GM18507 (cell line): ENCODE results near the gene BUD13.

ENCODE experiments used
- DNase-seq: peaks from one replicate; pipeline ENCODE4 v3.0.0; 2011; ENCODE audit warnings: low read depth; ENCODE audit not compliant: insufficient read length; ENCODE audit errors: extremely low spot score
- FAIRE-seq: peaks from 2 replicates; lab custom pipeline; 2011; peaks lifted over from hg19 to GRCh38; lab: Jason Lieb, UNC

The BUD13 gene

DNA sequence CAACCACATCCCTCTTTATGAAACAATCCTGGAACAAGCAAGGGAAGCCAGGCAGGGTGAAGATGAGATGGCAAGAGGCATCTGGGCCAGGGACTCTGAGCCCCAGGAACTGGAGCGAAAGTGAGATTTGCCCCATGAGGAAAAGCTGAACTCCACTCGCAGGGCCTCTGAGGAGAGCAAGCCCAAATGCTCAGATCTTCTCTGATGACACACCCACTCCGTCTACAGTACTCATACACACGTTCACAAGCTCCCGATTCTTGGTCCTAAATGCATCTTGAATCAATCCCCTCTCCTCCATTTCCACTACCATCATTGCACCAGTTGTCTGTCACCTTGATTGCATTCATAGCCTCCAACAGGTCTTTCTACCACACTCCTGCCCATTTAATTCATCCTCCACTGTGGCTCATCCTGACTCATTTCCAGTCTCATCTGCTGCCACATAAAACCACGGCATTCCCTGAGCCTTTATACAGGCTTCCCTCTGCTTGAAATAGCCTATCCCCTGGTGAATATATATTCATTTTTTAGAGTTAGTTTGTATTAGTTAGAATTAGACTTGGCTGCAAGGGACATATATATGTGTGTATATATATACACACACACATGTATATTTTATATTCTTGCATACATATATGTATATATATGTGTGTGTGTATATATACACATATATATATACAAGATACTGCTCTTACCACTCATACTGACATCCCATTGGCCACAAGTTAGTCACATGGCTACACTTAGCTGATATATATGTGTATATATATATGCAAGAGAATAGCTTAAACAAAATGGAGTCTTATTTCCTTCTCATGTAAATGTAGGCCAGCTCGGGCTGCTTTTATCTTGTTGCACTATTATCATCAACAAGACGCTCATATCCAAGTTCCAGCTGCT is 20.3 kb upstream of the BUD13 start:
- FAIRE-seq: no peak
- no peak for DNase-seq

DNA sequence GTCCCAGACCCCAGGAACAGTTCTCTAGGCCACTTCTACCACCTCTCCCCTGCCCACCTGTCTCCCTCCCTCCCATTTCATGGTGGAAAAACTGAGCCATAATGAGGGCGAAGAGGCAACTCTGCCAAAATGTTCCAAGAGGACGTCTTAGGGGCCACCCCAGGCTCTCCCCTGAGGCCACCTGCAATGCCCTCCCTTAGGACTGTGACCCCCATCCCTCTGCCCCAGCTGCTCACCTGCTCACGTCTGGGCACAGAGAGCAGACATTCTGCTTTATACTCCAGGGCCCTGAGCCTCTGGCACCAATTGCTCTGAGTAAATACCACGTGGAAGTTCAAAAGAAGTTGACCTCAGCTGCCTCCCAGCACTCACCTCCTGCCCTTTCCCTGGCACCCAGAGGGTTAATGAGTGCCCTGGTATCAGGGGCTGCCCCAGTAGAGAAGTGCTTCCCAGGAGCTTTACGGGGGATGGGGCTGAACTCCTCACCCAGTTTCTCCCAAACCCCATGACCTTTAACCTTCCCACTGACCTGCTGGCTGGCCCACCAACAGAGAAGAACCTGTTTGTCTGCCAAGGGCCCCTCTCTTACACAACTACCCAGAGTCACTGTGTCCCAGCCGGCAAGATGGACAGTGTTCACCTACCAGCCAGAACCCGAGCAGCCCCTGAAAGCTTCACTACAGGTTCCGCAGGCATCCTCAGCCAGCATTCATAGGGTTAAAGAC is 19.5 kb upstream of the BUD13 start:
- FAIRE-seq: no peak
- DNase-seq: no peak

DNA sequence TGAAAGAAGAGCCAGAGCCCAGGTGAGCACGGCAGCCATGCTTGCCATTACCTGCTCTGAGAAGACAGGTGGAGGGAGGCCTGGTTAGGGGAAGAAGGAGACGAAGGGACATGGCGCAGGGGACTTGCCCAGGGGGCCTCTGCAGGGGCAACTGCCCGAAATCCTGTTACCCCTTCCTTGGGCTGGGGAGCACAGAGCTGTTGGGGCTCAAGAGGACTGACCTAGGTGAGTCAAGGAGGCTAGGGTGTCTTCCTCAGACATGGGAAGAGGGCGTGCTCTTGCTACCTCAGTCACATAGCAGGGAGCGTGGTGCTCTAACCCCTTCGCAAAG is 19.0 kb upstream of the BUD13 start, which contains the start of gene APOA5:
Gene APOA5, minus strand, starts transcription at position 67 of the 331 bp plus-strand sequence. Its CDS starts 19 bp downstream, at position 48.
- DNase-seq: no peak
- FAIRE-seq: no peak

DNA sequence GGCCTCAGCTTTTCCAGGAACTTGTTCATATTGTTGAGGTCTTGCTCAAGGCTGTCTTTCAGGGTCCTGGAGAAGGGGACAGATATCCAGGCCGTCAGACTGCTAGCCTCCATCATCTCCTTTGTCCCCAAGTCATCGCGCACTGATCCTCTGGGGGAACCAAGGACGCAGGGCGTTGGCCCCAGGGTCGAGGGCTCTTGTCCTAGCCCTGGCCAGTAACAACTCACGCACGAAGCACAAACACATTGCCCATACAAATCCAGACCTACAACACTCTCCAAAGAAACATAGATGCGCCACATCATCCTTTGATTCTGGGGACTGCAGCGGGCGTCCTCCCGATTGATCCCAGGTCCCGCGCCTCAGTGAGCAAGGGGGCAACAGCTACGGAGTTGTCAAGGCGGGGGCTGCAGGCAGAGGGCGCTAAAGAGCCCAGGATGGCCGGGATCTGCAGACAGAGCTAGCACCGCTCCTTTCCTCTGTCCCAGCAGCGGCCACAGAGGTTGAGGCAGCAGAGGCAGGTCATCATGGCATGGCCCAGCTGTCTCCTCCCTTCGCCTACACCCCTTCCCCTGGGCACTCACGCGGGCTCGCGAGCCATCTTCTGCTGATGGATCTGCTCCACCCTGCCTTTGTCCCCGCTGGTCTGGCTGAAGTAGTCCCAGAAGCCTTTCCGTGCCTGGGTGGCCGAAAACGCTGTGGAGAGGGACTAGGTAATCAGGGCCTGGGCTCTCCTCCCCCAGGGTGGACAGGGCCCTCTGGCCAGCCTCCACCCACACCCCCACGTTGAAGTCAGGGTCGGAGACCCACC is 18.4 kb upstream of the BUD13 start:
- FAIRE-seq (peak; percentile 64), DNase-seq (peak; percentile 67)

DNA sequence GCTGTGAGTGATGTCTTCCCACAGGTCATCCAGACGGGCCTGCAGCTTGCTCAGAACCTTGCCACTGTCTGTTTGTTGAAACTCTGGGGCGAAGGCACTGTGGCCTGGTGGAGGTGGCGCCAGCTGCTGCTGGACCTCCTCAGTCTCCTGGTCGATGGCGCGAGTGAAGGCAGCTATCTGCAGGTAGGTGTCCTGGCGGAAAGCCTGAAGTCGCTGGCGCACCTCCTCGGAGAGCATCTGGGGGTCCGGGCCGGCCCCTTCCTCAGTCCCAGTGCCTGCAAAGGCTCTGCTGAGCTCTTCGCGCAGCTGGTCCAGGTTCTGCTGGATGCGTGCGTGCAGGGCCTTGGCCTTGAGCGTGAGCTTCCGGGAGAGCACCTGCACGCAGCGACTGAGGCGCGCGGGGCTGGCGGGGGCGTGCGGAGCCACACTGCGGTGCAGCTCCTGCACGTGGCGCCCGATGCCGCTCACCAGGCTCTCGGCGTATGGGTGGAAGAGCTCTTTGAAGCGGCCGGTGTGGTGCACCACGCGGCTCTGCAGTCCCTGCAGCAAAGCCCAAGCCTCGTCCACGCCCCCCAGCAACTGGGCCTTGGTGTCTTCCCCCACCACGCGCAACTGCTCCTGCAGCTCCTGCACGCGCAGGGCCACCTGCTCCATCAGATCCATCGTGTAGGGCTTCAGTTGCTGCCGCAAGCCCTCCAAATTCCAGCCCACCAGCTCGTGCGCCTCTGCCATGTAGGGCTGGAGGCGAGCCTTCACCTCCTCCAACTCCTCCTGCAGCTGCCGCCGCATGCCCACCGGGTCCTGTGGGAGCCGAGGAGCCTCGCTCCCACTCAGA is 17.6 kb upstream of the BUD13 start:
- no peak for DNase-seq
- FAIRE-seq: no peak

DNA sequence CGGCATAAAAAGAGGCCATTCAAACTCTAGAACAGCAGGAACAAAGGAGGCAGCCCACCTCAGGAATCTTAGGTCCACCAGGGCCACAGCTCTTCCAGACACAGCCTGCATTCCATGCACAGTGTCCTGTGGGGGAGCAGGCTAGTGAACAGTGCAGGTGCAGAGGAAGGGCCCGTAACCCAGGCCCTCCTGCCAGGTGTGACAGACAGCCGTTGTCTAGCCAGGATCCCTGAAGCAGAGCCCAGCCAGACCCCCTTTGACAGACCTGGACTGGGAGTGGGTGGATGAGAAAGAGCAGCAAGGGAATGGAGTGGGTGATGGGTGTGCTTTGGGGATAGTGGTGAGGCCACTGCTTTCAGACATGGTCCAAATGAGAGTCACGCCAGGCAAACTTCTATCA is 16.2 kb upstream of the BUD13 start:
- FAIRE-seq (no peak), DNase-seq (no peak)

DNA sequence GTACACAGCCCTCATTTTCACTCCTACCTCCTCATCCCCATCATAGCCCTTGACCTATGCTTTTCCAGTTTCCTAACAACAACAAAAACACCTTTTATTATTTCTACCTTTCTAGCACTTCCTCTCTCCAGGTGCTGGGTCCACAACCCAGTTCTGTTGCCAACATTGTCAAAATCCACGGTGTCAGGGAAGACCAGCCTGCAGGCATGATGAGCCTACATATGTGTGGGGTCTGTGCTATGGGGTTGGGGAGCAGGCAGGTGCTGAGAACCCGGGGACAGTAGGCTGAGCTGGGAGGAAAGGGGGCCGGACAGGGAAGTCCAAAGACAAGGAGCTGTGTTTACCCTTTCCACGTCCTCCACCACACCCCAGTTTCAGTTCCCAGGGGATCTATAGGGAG is 15.7 kb upstream of the BUD13 start:
- DNase-seq (no peak), FAIRE-seq (no peak)

DNA sequence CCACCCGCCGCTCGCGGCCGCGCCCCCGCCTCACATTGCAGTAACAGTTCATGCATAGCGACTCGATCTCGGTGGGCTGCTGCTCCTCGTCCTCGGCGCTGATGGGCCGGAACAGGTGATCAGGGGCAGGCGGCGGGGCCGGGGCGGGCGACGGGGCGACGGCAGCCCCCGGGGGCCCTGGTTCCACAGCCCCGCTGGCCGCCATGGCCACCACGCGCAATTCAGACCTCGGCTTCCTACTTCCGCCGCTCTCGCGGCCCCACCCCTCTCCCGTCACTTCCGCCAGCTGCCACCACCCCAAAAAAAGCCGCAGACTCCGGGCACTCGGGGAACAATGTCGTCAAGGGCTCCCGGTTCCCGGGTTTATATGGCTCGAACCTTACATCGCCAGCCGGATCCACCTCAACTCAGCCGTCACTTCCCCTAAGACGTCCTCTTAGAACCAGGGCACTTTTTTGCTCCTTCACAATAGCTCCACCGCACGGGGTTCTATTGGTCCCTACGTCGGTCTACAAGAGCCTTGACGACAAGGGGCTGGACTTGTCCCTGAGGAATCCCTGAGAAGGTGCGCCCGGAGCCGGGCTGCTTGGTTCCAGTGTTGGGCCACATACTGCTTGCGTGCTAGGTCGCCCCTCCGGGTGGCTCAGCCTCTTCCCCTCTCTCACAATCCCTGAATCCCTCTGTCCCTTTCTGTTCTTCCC is 15.1 kb upstream of the BUD13 start, which contains the start of gene ZPR1:
Gene ZPR1, minus strand, starts transcription at position 238 of the 701 bp plus-strand sequence. Its CDS starts 33 bp downstream, at position 205.
- FAIRE-seq (peak; percentile 84), DNase-seq (peak; percentile 85)

DNA sequence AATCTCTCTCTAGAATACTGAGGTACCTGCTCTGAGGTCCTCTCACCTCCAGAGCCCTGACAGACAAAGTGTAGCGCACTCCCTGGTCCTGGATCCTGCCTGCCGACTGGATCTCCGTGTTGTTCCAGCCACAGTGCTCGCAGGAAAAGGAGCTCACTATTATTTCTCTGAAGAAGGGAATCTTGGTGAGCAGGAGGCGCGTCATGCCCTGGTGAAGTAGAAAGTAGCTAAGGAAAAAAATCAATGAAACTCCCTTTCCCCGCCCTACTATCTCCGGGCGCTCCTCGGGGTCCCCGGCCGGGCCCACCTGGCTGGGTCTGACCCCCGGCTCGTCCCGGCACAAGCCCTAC is 14.6 kb upstream of the BUD13 start:
- peak; percentile 21 for FAIRE-seq

DNA sequence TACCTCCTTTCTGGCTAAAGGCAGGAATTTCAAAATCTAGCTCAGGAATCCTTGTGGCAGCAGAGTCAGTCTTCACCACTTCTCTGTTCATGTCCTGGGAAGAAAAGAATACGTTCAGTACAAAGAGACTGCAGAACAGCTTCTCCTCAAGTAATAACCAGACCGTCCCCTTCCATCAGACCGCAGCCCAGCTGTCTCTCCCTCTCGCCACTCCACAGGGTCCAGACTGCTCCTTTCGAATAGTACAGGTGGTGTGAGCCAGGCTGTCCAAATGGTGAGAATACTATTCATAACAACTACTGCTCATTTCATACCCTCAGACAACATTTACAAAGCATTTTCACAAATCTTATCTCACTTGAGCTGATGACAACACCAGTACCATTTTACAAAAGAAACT is 14.2 kb upstream of the BUD13 start:
- DNase-seq (no peak), FAIRE-seq (no peak)

More for the DNA sequence above, 14.6 kb upstream of the BUD13 start:
- DNase-seq: no peak

DNA sequence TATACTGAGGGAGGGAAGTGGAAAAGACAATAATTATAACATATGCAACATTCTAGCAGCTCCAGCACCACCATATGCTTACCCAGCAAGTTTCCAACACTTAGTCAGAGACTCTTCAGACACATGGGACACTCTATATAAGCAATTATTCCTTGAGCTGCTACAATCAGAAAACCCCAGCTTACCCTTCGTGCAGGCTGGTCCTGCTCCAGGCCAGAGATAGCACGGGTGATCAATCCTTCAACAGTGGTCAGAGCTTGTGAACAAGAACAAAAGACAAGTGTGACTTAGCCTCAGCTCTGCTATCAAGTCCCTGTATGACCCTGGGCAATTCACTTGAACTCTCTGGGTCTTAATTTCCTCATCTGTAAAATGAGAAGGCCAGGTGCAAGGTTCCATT is 13.5 kb upstream of the BUD13 start:
- FAIRE-seq (no peak), DNase-seq (no peak)

DNA sequence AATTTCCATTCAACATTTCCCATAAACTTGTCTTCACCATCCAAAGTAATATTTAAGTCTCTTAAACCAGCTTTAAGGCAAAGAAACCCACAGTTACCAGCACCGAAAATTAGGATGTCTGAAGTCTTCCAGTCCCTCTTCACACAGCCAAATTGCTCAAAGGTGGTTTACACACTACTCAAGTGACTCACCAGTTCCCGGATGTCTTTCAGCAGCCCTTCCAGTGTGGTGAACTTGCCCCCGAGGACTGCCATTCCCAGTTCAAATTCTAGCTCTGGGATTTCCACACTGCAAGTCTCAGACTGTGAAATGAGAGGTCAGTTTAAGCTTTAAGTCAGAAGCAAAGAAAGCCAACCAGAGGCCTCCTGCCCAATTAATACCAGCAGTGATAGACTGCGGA is 9.9 kb upstream of the BUD13 start:
- no peak for DNase-seq
- FAIRE-seq: no peak

DNA sequence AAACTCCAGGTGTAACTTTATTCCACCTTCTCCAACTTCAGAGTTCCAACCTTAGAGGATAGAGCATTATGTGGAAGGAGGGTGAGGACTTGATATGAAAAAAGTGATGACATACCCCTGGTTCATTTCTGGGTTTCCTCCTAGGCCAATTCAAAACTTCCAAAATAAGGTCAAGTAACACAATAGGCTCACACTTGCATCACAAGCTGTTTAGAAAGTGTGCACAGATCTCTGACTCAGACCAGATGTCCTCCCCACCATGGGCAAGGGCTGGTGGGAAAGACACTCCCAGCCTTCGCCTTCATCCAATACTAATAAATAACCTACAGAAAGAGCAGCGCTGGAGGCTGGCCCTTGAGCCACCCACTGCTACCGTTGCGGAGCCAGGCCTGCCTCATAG is 5.8 kb upstream of the BUD13 start:
- DNase-seq (no peak), FAIRE-seq (no peak)

DNA sequence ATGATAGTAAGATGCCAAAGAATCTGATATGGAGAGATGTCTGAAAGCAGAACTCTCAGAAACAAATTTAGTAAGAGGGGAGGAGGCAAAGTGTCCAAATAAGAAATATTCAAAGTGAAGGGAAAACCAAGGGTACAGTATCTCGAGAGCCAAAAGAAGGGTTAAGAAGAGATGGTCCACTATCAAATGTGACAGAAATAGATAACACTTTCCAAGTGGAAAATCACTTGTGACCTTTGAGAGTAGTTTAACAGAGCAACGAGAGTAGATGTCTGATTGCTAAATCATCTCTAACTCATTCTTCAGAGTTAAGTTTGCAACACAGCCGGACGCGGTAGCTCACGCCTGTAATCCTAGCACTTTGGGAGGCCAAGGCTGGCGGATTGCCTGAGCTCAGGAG is 4.3 kb upstream of the BUD13 start:
- DNase-seq (no peak), FAIRE-seq (no peak)

DNA sequence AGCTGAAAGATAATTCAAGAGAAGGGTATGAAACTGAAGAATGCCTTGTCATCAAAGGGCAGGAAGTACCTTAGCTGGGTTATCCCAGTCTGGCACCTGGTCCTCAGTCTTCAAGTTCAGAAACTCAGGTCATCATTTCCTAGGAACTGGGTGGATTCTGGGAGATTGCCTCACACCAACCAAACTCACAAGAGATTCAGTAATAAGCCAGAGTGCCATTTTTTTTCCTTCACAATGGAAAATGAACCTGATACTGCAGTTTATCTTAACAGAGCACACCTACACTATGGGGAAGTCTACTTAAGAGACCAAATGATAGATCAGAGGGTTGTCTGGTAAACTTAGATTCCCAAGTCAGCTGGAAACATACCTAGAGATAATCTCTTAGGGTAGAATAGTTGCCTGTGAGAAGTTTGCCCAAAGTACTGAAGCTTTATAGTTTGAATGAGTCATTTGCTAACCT is 3.8 kb upstream of the BUD13 start:
- DNase-seq: no peak

DNA sequence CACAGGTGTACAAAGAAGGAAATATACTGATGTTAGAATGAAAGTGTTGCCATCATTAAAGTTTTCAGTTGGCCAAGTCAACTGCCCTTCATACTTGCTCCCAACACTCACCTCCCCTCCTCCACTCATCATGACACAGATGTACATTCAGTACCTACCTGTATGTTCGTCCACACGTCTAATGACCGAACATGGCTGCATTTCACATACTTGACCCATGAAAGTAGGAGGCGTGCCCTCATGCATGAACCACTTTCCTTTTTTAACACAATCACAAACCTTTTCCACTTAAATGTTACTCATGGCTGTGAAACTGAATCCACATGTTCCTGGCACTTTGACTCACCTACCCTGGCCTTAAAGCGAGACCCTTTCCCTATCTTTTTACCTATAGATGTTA is 3.2 kb upstream of the BUD13 start:
- no peak for FAIRE-seq
- DNase-seq: no peak

More for the DNA sequence above, 3.8 kb upstream of the BUD13 start:
- no peak for FAIRE-seq

DNA sequence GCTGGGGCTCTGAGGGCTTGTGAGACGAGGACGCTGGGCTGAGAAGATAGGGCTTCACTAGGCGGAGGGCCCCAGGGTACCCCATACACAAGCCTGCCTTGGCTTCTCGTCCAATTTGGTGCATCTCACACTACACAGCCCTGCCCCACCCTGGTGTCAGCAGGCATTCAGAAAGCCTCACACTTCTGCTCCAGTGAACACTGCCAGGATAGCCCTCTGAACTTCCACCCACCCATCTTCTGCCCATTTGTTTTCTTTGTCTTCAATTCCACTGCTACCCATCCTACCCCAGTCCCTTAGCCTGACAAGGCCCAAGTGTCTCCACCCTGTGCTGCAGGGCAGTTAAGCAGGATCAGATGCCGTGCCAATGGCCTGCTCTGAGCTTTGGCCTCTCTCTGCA is 1.9 kb upstream of the BUD13 start:
- DNase-seq (no peak), FAIRE-seq (no peak)
